Measurements from ENCODE around the gene VWCE. TPM values are rescaled to one million over a fixed set of nuclear protein-coding genes. Genes with fewer than 3 reads are reported as not detected.

The VWCE gene
- total RNA-seq, 1 experiment from 2014 or later = 0.41 TPM

DNA sequence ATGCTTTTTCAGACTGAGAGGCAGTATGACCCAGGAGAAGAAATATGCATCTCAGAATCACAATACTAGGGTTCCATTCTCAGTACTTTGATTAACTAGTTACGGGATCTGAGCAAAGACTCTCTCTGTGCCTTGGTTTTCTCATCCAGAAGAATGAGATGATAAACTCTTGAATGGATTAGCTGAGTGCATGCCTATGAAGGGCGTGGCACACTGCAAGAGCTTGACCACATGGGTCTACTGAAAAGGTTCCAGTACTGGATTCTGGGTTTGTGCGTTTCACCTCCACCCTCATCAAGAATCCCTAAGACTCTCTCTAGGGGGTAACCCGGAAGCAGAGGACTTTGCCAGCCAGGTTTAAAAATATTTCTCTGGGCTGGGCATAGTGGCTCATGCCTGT lies 28.5 kb downstream of the VWCE start:
- H3K4me3 ChIP-seq = no peak overlapping the region
- no peak overlapping the region for H3K27ac ChIP-seq
- peak; percentile 36 to 38 for DNase-seq
- BruUV-seq (replicated peaks) = no TSS peak
- POLR2A ChIA-PET (ENCODE audit: unreplicated experiment) = interaction anchor here (0.6 kb wide), 1 partner anchor 95 kb away, joined by 3 read pairs; the partner anchor contains the start of gene TMEM138
- H4K20me1 ChIP-seq (ENCODE audit: insufficient read depth) = no peaks in the 10 kb centered on the region; the same call in 1 of the 2 replicates
- no peaks in the 10 kb centered on the region for H3K9me3 ChIP-seq (ENCODE audit: insufficient read depth, low read depth)
- no peaks in the 10 kb centered on the region for H3K9me2 ChIP-seq (ENCODE audit: insufficient read depth)
- peaks cover 14% of the 10 kb centered on the region for H3K27me3 ChIP-seq (ENCODE audit: insufficient read depth, low read depth)
- no peak overlapping the region for H2AFZ ChIP-seq
- no peaks in the 10 kb centered on the region for H3F3A ChIP-seq (ENCODE audit: insufficient read depth, low read depth)
- TF ChIP-seq CTCF (conservative IDR thresholded peaks at IDR 0.05) (no peak), EZH2 (IDR thresholded peaks at IDR 0.05; ENCODE audit: low read depth) (no peak)
- CTCF ChIA-PET = interaction anchor here (0.6 kb wide), 1 partner anchor 143 kb away, joined by 3 read pairs; no protein-coding TSS in a partner anchor
- H3K36me3 ChIP-seq (ENCODE audit: low read depth) = no peaks in the 10 kb centered on the region
- 0 out of 2 replicates have a peak, but pooled peaks cover 5% of the 10 kb centered on the region for H3K4me1 ChIP-seq (replicated peaks; ENCODE audit: insufficient read depth)
- intact Hi-C loops (cut with micrococcal nuclease; ENCODE audit: unreplicated experiment) = no loop called here
- H3K4me2 ChIP-seq = no peak overlapping the region
- no peaks in the 10 kb centered on the region for H3K79me2 ChIP-seq (ENCODE audit: low read depth)

- Histone ChIP-seq H3K36me3 (ENCODE audit: low read depth) (no peaks in the 10 kb centered on the region), H3K9me2 (ENCODE audit: insufficient read depth) (no peaks in the 10 kb centered on the region), H3K4me1 (replicated peaks; ENCODE audit: insufficient read depth) (0 out of 2 replicates have a peak, but pooled peaks cover 5% of the 10 kb centered on the region), H3K4me3 (no peak overlapping the region), H3F3A (ENCODE audit: insufficient read depth, low read depth) (no peaks in the 10 kb centered on the region; the same call in 1 of the 2 replicates), H2AFZ (no peak overlapping the region), H4K20me1 (ENCODE audit: insufficient read depth) (no peaks in the 10 kb centered on the region; the same call in 1 of the 2 replicates), H3K4me2 (no peak overlapping the region), H3K9me3 (ENCODE audit: insufficient read depth, low read depth) (no peaks in the 10 kb centered on the region), H3K27ac (no peak overlapping the region), H3K79me2 (ENCODE audit: low read depth) (no peaks in the 10 kb centered on the region), H3K27me3 (ENCODE audit: insufficient read depth, low read depth) (peaks cover 16% of the 10 kb centered on the region)
- TF ChIP-seq EZH2 (IDR thresholded peaks at IDR 0.05; ENCODE audit: low read depth) (no peak), CTCF (conservative IDR thresholded peaks at IDR 0.05) (no peak)
- BruUV-seq (replicated peaks) = no TSS peak
- CTCF ChIA-PET = no interaction called here
- intact Hi-C loops (cut with micrococcal nuclease; ENCODE audit: unreplicated experiment) = no loop called here
- POLR2A ChIA-PET (ENCODE audit: unreplicated experiment) = no interaction called here
- DNase-seq = no peak
Observed at GRCh38 chr11:61265357-61265756, 29.8 kb downstream of the VWCE start.

- POLR2A ChIA-PET (ENCODE audit: unreplicated experiment) = interaction anchor here (0.5 kb wide), 1 partner anchor 13 kb away, joined by 3 read pairs; no protein-coding TSS in a partner anchor
- Histone ChIP-seq H3K4me2 (no peak overlapping the region), H3K36me3 (ENCODE audit: low read depth) (no peaks in the 10 kb centered on the region), H3K27me3 (ENCODE audit: insufficient read depth, low read depth) (peaks cover 21% of the 10 kb centered on the region), H3K27ac (no peak overlapping the region), H3K4me1 (replicated peaks; ENCODE audit: insufficient read depth) (0 out of 2 replicates have a peak, but pooled peaks cover 5% of the 10 kb centered on the region), H3K9me3 (ENCODE audit: insufficient read depth, low read depth) (no peaks in the 10 kb centered on the region), H2AFZ (no peak overlapping the region), H3F3A (ENCODE audit: insufficient read depth, low read depth) (no peaks in the 10 kb centered on the region; the same call in 1 of the 2 replicates), H4K20me1 (ENCODE audit: insufficient read depth) (no peaks in the 10 kb centered on the region; the same call in 1 of the 2 replicates), H3K79me2 (ENCODE audit: low read depth) (no peaks in the 10 kb centered on the region), H3K4me3 (no peak overlapping the region), H3K9me2 (ENCODE audit: insufficient read depth) (no peaks in the 10 kb centered on the region)
- TF ChIP-seq CTCF (conservative IDR thresholded peaks at IDR 0.05) (no peak), EZH2 (IDR thresholded peaks at IDR 0.05; ENCODE audit: low read depth) (no peak)
- intact Hi-C loops (cut with micrococcal nuclease; ENCODE audit: unreplicated experiment) = no loop called here
- CTCF ChIA-PET = no interaction called here
- DNase-seq = no peak
- BruUV-seq (replicated peaks) = no TSS peak
Observed at GRCh38 chr11:61264795-61265194, 30.3 kb downstream of the VWCE start.

Data from PC-9 (cell line).